Osteoblast (primary cell): ENCODE data around the gene IKZF2. TPM values are rescaled to one million over a fixed set of nuclear protein-coding genes. Genes with fewer than 3 reads are reported as not detected.

Experiments used
- DNase-seq: peaks from one replicate; pipeline ENCODE4 v3.0.0; 2011; ENCODE audit warnings: low spot score, mixed read lengths; ENCODE audit not compliant: insufficient read length; ENCODE audit errors: missing footprints
- H2AFZ ChIP-seq: 2 replicates; pipeline ENCODE4 v1.6.0; 2011; ENCODE audit warnings: mild to moderate bottlenecking, low read length
- H3K27ac ChIP-seq: 2 replicates; pipeline ENCODE4 v1.5.1; 2011; ENCODE audit warnings: mild to moderate bottlenecking, low read depth, low read length, moderate library complexity
- H3K27me3 ChIP-seq: 2 replicates; pipeline ENCODE4 v1.6.0; 2012; ENCODE audit warnings: mild to moderate bottlenecking, control low read depth, inconsistent platforms, low read length, moderate library complexity; ENCODE audit not compliant: insufficient read depth
- H3K36me3 ChIP-seq: 2 replicates; pipeline ENCODE4 v1.5.1; 2011; ENCODE audit warnings: mild to moderate bottlenecking, low read length, control low read depth, moderate library complexity; ENCODE audit not compliant: insufficient read depth
- H3K4me1 ChIP-seq: 2 replicates; pipeline ENCODE4 v1.5.1; 2011; ENCODE audit warnings: mild to moderate bottlenecking, low read length, control low read depth, moderate library complexity; ENCODE audit not compliant: insufficient read depth
- H3K4me2 ChIP-seq: 2 replicates; pipeline ENCODE4 v1.6.0; 2011; ENCODE audit warnings: mild to moderate bottlenecking, low read length; ENCODE audit not compliant: insufficient read depth
- H3K4me3 ChIP-seq: fragments of 200-600 bp; sonication (generic); 3 replicates; pipeline ENCODE4 v1.5.1; 2012; ENCODE audit warnings: mild to moderate bottlenecking, low read length, inconsistent platforms; ENCODE audit not compliant: insufficient read depth
- H3K79me2 ChIP-seq: 2 replicates; pipeline ENCODE4 v1.6.0; 2012; ENCODE audit warnings: mild to moderate bottlenecking, low read length, control low read depth, inconsistent platforms; ENCODE audit not compliant: insufficient read depth
- H3K9me3 ChIP-seq: 2 replicates; pipeline ENCODE4 v1.5.1; 2011; ENCODE audit warnings: low read depth, low read length, control low read depth
- H4K20me1 ChIP-seq: 2 replicates; pipeline ENCODE4 v1.6.0; 2012; ENCODE audit warnings: mild to moderate bottlenecking, low read length, control low read depth; ENCODE audit not compliant: insufficient read depth
- total RNA-seq: library from RNA; depleted of rRNA; stranded (reverse); fragments of >200 nt; gene quantifications from 2 replicates; pipeline ENCODE4 v1.2.3, GENCODE V29; 2012
- TF ChIP-seq, protein P1 (sequence below): IDR thresholded peaks from 2 replicates; pipeline ENCODE4 v1.5.1; 2011; ENCODE audit warnings: mild to moderate bottlenecking, low read depth, low read length, moderate library complexity; ENCODE audit errors: extremely low read depth

IKZF2 gene
- total RNA-seq, 1 donor: 11.9 TPM

DNA sequence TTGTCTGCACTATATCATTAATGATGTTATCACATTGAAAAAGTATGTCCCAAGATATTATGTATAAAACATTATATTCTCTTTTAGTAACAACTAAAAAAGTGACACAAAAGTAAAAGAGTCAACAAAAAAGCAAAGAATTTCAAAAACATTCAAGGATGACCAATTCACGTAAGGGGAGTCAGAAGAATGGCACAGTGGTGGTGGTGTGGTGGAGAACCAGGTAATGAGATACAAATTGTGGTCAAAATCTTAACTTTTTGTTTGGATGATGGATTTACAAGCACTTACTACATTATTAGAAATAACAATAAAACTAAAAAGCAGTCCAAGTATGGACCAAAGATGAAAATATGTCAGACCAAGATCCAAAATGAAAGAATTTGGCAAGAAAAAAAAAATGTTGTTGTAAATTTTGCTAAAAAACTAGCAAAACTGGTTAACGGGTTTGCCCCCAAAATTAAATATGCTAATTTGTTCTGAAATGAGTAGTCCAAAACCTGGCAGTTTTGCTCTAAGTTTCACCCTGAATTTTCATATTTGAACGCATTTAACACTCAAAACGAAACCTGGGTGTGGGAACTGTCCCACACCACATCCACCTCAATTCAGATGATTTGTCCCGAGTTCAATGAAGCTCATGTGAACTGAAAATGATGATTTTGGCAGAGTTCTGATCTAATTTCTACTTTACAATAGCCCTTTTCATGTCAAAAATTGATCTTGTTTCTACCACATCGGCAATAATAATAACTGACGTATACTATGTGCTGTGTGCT, 135.8 kb downstream of the IKZF2 start:
- Histone ChIP-seq H2AFZ (no peak overlapping the region), H3K4me3 (no peak overlapping the region), H3K27me3 (no peaks in the 10 kb centered on the region), H3K36me3 (no peaks in the 10 kb centered on the region), H4K20me1 (no peaks in the 10 kb centered on the region), H3K9me3 (no peaks in the 10 kb centered on the region), H3K27ac (no peak overlapping the region), H3K4me2 (no peak overlapping the region), H3K4me1 (peaks cover 7% of the 10 kb centered on the region), H3K79me2 (no peaks in the 10 kb centered on the region)
- no peak for DNase-seq
- TF ChIP-seq, protein P1, sequence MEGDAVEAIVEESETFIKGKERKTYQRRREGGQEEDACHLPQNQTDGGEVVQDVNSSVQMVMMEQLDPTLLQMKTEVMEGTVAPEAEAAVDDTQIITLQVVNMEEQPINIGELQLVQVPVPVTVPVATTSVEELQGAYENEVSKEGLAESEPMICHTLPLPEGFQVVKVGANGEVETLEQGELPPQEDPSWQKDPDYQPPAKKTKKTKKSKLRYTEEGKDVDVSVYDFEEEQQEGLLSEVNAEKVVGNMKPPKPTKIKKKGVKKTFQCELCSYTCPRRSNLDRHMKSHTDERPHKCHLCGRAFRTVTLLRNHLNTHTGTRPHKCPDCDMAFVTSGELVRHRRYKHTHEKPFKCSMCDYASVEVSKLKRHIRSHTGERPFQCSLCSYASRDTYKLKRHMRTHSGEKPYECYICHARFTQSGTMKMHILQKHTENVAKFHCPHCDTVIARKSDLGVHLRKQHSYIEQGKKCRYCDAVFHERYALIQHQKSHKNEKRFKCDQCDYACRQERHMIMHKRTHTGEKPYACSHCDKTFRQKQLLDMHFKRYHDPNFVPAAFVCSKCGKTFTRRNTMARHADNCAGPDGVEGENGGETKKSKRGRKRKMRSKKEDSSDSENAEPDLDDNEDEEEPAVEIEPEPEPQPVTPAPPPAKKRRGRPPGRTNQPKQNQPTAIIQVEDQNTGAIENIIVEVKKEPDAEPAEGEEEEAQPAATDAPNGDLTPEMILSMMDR: no peak

DNA sequence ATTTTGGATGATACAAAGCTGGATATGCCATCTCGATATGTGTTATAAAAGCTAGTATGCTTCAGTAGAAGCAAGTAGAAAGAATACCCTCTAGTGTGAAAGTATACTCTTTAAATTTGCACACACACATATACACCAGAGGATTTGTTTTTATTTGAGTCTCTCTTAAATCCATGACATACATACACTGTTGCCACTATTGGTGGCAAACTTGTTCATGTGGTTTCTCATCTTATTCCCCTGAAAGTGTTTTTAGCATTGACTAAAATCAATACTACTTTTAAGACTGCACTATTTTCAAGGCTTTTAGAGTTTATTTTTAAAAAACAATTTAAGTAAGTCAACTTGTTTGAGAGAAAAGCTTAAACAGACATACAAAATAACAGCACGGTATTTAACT, 137.4 kb downstream of the IKZF2 start:
- H3K36me3 ChIP-seq: no peaks in the 10 kb centered on the region
- H2AFZ ChIP-seq: no peak overlapping the region
- peaks cover 7% of the 10 kb centered on the region for H3K4me1 ChIP-seq
- H3K27me3 ChIP-seq: no peaks in the 10 kb centered on the region
- TF ChIP-seq, protein P1: no peak
- no peaks in the 10 kb centered on the region for H3K79me2 ChIP-seq
- no peak overlapping the region for H3K27ac ChIP-seq
- no peaks in the 10 kb centered on the region for H3K9me3 ChIP-seq
- no peak for DNase-seq
- H4K20me1 ChIP-seq: no peaks in the 10 kb centered on the region
- H3K4me3 ChIP-seq: no peak overlapping the region
- H3K4me2 ChIP-seq: no peak overlapping the region

DNA sequence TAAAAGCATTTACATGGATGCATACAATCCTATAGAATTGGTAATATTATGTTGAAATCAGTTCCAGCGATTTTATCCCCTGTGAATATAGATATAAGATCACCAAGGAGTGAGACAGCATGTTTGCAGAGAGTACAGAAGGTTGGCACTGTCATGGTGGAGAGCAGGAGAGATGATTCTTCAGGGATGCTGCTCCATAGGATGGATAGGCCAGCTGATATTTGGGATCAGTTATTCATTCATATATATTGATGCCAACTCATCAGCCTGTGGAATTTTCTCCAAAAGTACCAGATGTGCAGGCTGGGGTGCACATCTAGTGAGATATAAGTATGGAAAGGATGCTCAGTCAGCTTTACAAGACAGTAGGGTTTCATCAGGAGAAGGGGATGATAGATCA, 139.9 kb downstream of the IKZF2 start:
- no peaks in the 10 kb centered on the region for H3K9me3 ChIP-seq
- H2AFZ ChIP-seq: no peak overlapping the region
- H3K36me3 ChIP-seq: peaks cover 8% of the 10 kb centered on the region
- H3K79me2 ChIP-seq: no peaks in the 10 kb centered on the region
- no peak overlapping the region for H3K4me2 ChIP-seq
- TF ChIP-seq, protein P1: no peak
- H4K20me1 ChIP-seq: no peaks in the 10 kb centered on the region
- H3K27me3 ChIP-seq: no peaks in the 10 kb centered on the region
- no peak for DNase-seq
- no peak overlapping the region for H3K27ac ChIP-seq
- H3K4me3 ChIP-seq: no peak overlapping the region
- peaks cover under 1% of the 10 kb centered on the region for H3K4me1 ChIP-seq

DNA sequence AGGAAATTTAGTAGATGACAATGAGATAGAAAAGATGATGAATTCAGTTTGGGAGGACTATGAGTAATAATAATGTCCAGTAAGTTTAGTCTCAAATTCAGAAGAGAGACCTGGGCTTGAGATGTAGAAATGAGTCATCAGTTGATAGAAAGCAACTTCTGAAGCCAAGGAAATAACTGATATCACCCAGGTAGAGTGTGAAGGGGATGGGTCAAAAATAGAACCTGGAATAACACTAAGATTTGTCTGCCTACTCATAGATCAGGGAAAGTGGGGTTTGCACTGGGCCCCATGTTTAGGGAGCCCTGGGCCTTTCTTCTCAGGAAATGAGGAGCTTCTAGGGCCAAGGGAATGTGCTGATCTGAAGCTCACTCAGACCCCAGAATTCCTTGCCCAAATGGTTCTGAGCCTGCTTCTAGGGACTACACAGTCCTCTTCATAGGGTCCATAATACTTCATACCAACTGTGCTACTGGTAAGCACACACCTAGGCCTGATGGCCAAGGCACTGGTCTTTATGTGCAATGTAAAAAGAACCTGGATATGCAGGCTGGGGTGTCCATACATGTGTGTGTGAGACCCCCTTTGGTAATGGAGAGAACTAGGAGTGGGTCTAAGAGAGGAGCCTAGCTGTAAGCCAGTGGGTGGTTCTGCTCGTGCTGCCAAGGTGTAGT, 141.2 kb downstream of the IKZF2 start:
- no peaks in the 10 kb centered on the region for H3K4me1 ChIP-seq
- no peak overlapping the region for H2AFZ ChIP-seq
- no peak for DNase-seq
- H3K27me3 ChIP-seq: no peaks in the 10 kb centered on the region
- no peak overlapping the region for H3K4me3 ChIP-seq
- no peaks in the 10 kb centered on the region for H3K79me2 ChIP-seq
- H4K20me1 ChIP-seq: no peaks in the 10 kb centered on the region
- H3K9me3 ChIP-seq: no peaks in the 10 kb centered on the region
- TF ChIP-seq, protein P1: no peak
- no peak overlapping the region for H3K27ac ChIP-seq
- peaks cover 8% of the 10 kb centered on the region for H3K36me3 ChIP-seq
- no peak overlapping the region for H3K4me2 ChIP-seq
